Adrenal gland (tissue), 12 donors: ENCODE results near the gene SLC7A1. TPM values are rescaled to one million over a fixed set of nuclear protein-coding genes. Genes with fewer than 3 reads are reported as not detected.
A peak's percentile ranks its signal among the peaks of the same experiment; 100 is the strongest.

ENCODE experiments used
- DNase-seq, 7 donors: peaks; one replicate each; pipeline ENCODE4 v3.0.0-alpha.2; 2019 to 2020
- H3K27ac ChIP-seq, 5 donors: fragments of 200-600 bp; sonication (generic) in 4 of 5; 1 replicate in 3 of 5; 2 replicates in 2 of 5; pipeline versions ENCODE4 v1.5.1 to v1.8.0; 2016 to 2020; ENCODE audit warnings: mild to moderate bottlenecking in 1 of 5
- H3K27me3 ChIP-seq: fragments of 200-600 bp; 2 replicates; pipeline ENCODE4 v1.8.0; 2021
- H3K36me3 ChIP-seq, 2 donors: fragments of 200-600 bp; replicated peaks in 1 of 2; 1 replicate in 1 of 2; 2 replicates in 1 of 2; pipeline versions ENCODE4 v1.5.1 to v1.8.0; 2018 to 2022
- H3K4me1 ChIP-seq, 2 donors: fragments of 200-600 bp; replicated peaks in 1 of 2; 1 replicate in 1 of 2; 2 replicates in 1 of 2; pipeline versions ENCODE4 v1.5.1 to v1.8.0; 2018 to 2021
- H3K4me3 ChIP-seq, 4 donors: fragments of 200-600 bp; sonication (generic) in 3 of 4; one replicate each; pipeline ENCODE4 v1.5.1; 2016 to 2018
- H3K9me3 ChIP-seq, 3 donors: fragments of 200-600 bp; sonication (generic) in 1 of 3; replicated peaks in 1 of 3; 1 replicate in 2 of 3; 2 replicates in 1 of 3; pipeline versions ENCODE4 v1.5.1 to v1.8.0; 2016 to 2021
- CTCF ChIP-seq, 6 experiments: fragments of 450-650 bp in 4 of 6; fragments of 200-600 bp in 2 of 6; sonication (generic) in 1 of 6; IDR thresholded peaks; 1 replicate in 5 of 6; 2 replicates in 1 of 6; pipeline versions ENCODE4 v1.5.1 to v1.8.0; 2016 to 2021; ENCODE audit warnings: antibody characterized with exemption in 6 of 6, mild to moderate bottlenecking in 2 of 6, moderate library complexity in 1 of 6
- POLR2A ChIP-seq, 2 donors: fragments of 450-650 bp; IDR thresholded peaks; one replicate each; pipeline ENCODE4 v1.6.1; 2017; ENCODE audit warnings: antibody characterized with exemption in 2 of 2, mild to moderate bottlenecking in 2 of 2, moderate library complexity in 1 of 2
- WGBS, 4 donors: extraction: QIAGEN DNeasy Blood & Tissue Kit in 2 of 4; methylation state at CpG; one replicate each; pipeline versions ENCODE4 v1.1.5 to v1.1.7; 2013 to 2017; 5-methylcytosine and 5-hydroxymethylcytosine counted together
- intact Hi-C, 2 donors: fragments of 100-400 bp; cut with DNase I; formaldehyde crosslinking; loops; one replicate each; pipeline versions ENCODE4 v1.14.1 to v1.15.0; 2022 to 2023
- polyA plus RNA-seq, 3 donors: library from polyadenylated mRNA; stranded (reverse); fragments of 200-250 nt in 2 of 3; fragments of 350-450 nt in 1 of 3; fragmentation: Illumina TruSeq in 1 of 3; extraction: RNeasy Lipid Tissue Mini Kit (QIAGEN cat#74804) in 1 of 3; gene quantifications; one replicate each; pipeline ENCODE4 v1.2.3, GENCODE V29; 2013 to 2014
- total RNA-seq, 9 donors: library from RNA; depleted of rRNA in 4 of 9; stranded (reverse); fragments of >200 nt in 4 of 9; fragments of 120-200 nt in 1 of 9; fragmentation: NEBNext Ultra II Directional in 1 of 9; extraction: Animal tissue kit (Norgen Biotek cat#: 25700) in 1 of 9; gene quantifications; one replicate each; pipeline versions ENCODE4 v1.1.0 to v1.2.4, GENCODE V29; 2013 to 2023
- donor health status: healthy with polysubstance abuse.
- donor health status: Bipolar disorder and iron deficiency.
- donor health status: DM: yes; HTN: yes; CAD: no.
- donor health status: DM: no; HTN: no; CAD: no.
- donor health status: DM: no; HTN: no; CAD: no.
- donor health status: DM: yes; HTN: yes; CAD: no.

Gene SLC7A1
- total and polyA plus RNA-seq, 12 donors = 2.2 to 87.6 (median 6.2) TPM

GRCh38 chr13:29607465-29607864 lies 12.0 kb upstream of the SLC7A1 start:
- 96 to 100% (median 99%) methylated on average over 1 of the region's 1 CpG for WGBS, 4 donors
- TF ChIP-seq CTCF (IDR thresholded peaks at IDR 0.05) (no peak), POLR2A (IDR thresholded peaks at IDR 0.05) (no peak)
- intact Hi-C loops = no loop called here

GRCh38 chr13:29605860-29606526 lies 10.5 kb upstream of the SLC7A1 start:
- H3K4me1 ChIP-seq = no peaks in the 10 kb centered on the region
- no peaks in the 10 kb centered on the region for H3K27me3 ChIP-seq
- no peaks in the 10 kb centered on the region for H3K9me3 ChIP-seq
- peak overlapping the region in 1 of 5 donors; percentile 16 for H3K27ac ChIP-seq
- intact Hi-C loops = no loop called here
- DNase-seq = peak in 6 of 7 donors; percentile 39 to 65 (median 56)
- WGBS, 4 donors = 37 to 49% (median 41%) methylated on average over 7 to 8 of the region's 8 CpGs
- TF ChIP-seq CTCF (IDR thresholded peaks at IDR 0.05) (no peak), POLR2A (IDR thresholded peaks at IDR 0.05) (no peak)
- no peaks in the 10 kb centered on the region for H3K36me3 ChIP-seq
- no peak overlapping the region for H3K4me3 ChIP-seq

More at GRCh38 chr13:29607465-29607864, 12.0 kb upstream of the SLC7A1 start:
- Histone ChIP-seq H3K4me1 (no peaks in the 10 kb centered on the region), H3K27ac (no peak overlapping the region), H3K9me3 (no peaks in the 10 kb centered on the region), H3K36me3 (no peaks in the 10 kb centered on the region), H3K27me3 (no peaks in the 10 kb centered on the region), H3K4me3 (no peak overlapping the region)
- no peak for DNase-seq

- no peak overlapping the region for H3K4me3 ChIP-seq
- TF ChIP-seq POLR2A (IDR thresholded peaks at IDR 0.05) (no peak), CTCF (IDR thresholded peaks at IDR 0.05) (no peak)
- no peak for DNase-seq
- H3K27ac ChIP-seq = no peak overlapping the region
- H3K9me3 ChIP-seq = no peaks in the 10 kb centered on the region
- 89 to 95% (median 91%) methylated on average over 2 of the region's 2 CpGs for WGBS, 4 donors
- no peaks in the 10 kb centered on the region for H3K36me3 ChIP-seq
- no peaks in the 10 kb centered on the region for H3K27me3 ChIP-seq
- H3K4me1 ChIP-seq = peaks cover 0 to 12% of the 10 kb centered on the region in 2 donors
- intact Hi-C loops = no loop called here
These were observed 2.8 kb upstream of the SLC7A1 start for GRCh38 chr13:29598321-29598720.

- no peaks in the 10 kb centered on the region for H3K36me3 ChIP-seq
- DNase-seq = no peak
- H3K4me3 ChIP-seq = no peak overlapping the region
- TF ChIP-seq POLR2A (IDR thresholded peaks at IDR 0.05) = no peak
- TF ChIP-seq CTCF (IDR thresholded peaks at IDR 0.05) = no peak
- H3K27ac ChIP-seq = no peak overlapping the region
- peaks cover 0 to 12% of the 10 kb centered on the region in 2 donors for H3K4me1 ChIP-seq
- no peaks in the 10 kb centered on the region for H3K27me3 ChIP-seq
- intact Hi-C loops = no loop called here
- 90 to 97% (median 95%) methylated on average over 3 of the region's 3 CpGs for WGBS, 4 donors
- no peaks in the 10 kb centered on the region for H3K9me3 ChIP-seq
These were observed 2.2 kb upstream of the SLC7A1 start for GRCh38 chr13:29597706-29598105.
